AG09309 (cell line): ENCODE measurements around the gene PMCH.
"Not testable (repeated sequence)": the region's sequence is repeated elsewhere in the genome, so short reads cannot be mapped to it uniquely, and the experiment has no call there.

Source experiments
- DNase-seq: peaks from one replicate; pipeline ENCODE4 v3.0.0-alpha.2; 2010; ENCODE audit warnings: low read depth
- H3K4me3 ChIP-seq: 2 replicates; pipeline ENCODE4 v1.5.1; 2011; ENCODE audit warnings: mild to moderate bottlenecking, low read depth, low read length, moderate library complexity; ENCODE audit not compliant: control insufficient read depth
- CTCF ChIP-seq: IDR thresholded peaks from 2 replicates; pipeline ENCODE4 v1.5.1; 2011; ENCODE audit warnings: mild to moderate bottlenecking, low read depth, low read length, inconsistent platforms; ENCODE audit not compliant: insufficient read depth, control insufficient read depth; ENCODE audit errors: missing control alignments

The PMCH gene

GRCh38 chr12:102197789-102198188, at the start of gene PMCH:
PMCH (minus strand) TSS chr12:102197833; CDS start chr12:102197770, 63 bp downstream.
- no peak for TF ChIP-seq CTCF
- no peak for DNase-seq
- no peak within 1 kb of the TSS for H3K4me3 ChIP-seq

- DNase-seq, H3K4me3 ChIP-seq: not testable (repeated sequence)
Measured at GRCh38 chr12:102240859-102241258, 43.2 kb upstream of the PMCH start.

GRCh38 chr12:102234599-102234998, 37.0 kb upstream of the PMCH start:
- no peak overlapping the region for H3K4me3 ChIP-seq
- TF ChIP-seq CTCF = no peak
- no peak for DNase-seq

- no peak for TF ChIP-seq CTCF
- no peak overlapping the region for H3K4me3 ChIP-seq
- DNase-seq = peak; percentile 20
Measured at GRCh38 chr12:102232446-102232845, 34.8 kb upstream of the PMCH start.

GRCh38 chr12:102232036-102232435, 34.4 kb upstream of the PMCH start:
- DNase-seq = no peak
- H3K4me3 ChIP-seq = no peak overlapping the region
- TF ChIP-seq CTCF = no peak

GRCh38 chr12:102227954-102228353, 30.3 kb upstream of the PMCH start:
- no peak overlapping the region for H3K4me3 ChIP-seq
- TF ChIP-seq CTCF = no peak
- no peak for DNase-seq

GRCh38 chr12:102220736-102221135, 23.1 kb upstream of the PMCH start:
- no peak for TF ChIP-seq CTCF
- DNase-seq = no peak

More at GRCh38 chr12:102220736-102221135, 23.1 kb upstream of the PMCH start:
- no peak overlapping the region for H3K4me3 ChIP-seq
